ENCODE measurements around the gene IER2.

GRCh38 chr19:13176345-13176744 lies 26.1 kb downstream of the IER2 start:
- TF ChIP-seq CTCF (IDR thresholded peaks at IDR 0.05) (no peak), POLR2AphosphoS5 (IDR thresholded peaks at IDR 0.05; ENCODE audit: insufficient read depth in 1 of 2, low read depth in 1 of 2) (no peak)

Measured in vagina (tissue), 2 donors.